OCI-LY7 (cell line): ENCODE results near the gene TIPIN. TPM values are rescaled to one million over a fixed set of nuclear protein-coding genes. Genes with fewer than 3 reads are reported as not detected.

Experiments
- BruUV-seq: library from RNA; stranded (reverse); fragments of 400-500 nt; replicated peaks from 2 replicates; lab custom pipeline; 2021; lab: Mats Ljungman, UMichigan
- CTCF ChIA-PET: fragments of 300-600 bp; sonication (Branson Sonifier 250); formaldehyde crosslinking; loops from one replicate; lab custom pipeline; 2022; ENCODE audit warnings: antibody characterized with exemption; ENCODE audit not compliant: unreplicated experiment; lab: Charles Lee
- POLR2A ChIA-PET: fragments of 300-600 bp; sonication (Branson Sonifier 250); formaldehyde crosslinking; loops from one replicate; lab custom pipeline; 2022; ENCODE audit warnings: antibody characterized with exemption; lab: Charles Lee
- DNase-seq: peaks from one replicate; pipeline ENCODE4 v3.0.0-alpha.2; 2015; ENCODE audit warnings: low spot score
- H2AFZ ChIP-seq: fragments of 200-600 bp; sonication (generic), shearing (Covaris generic); 2 replicates; pipeline ENCODE4 v1.6.1; 2014; ENCODE audit warnings: mild to moderate bottlenecking, antibody characterized with exemption, low read length, moderate library complexity
- H3K27ac ChIP-seq: fragments of 200-600 bp; sonication (generic); 2 replicates; pipeline ENCODE4 v1.5.1; 2014; ENCODE audit warnings: mixed run types, low read depth, mild to moderate bottlenecking, moderate library complexity, low read length, inconsistent platforms; ENCODE audit not compliant: poor library complexity, severe bottlenecking
- H3K36me3 ChIP-seq: fragments of 200-600 bp; sonication (generic); 2 replicates; pipeline ENCODE4 v1.6.1; 2014; ENCODE audit warnings: mild to moderate bottlenecking, antibody characterized with exemption, low read length, moderate library complexity, mixed read lengths; ENCODE audit not compliant: insufficient read depth
- H3K4me1 ChIP-seq: fragments of 200-600 bp; sonication (generic); 2 replicates; pipeline ENCODE4 v1.5.1; 2014; ENCODE audit warnings: mild to moderate bottlenecking, low read length; ENCODE audit not compliant: insufficient read depth, poor library complexity, severe bottlenecking
- H3K4me2 ChIP-seq: fragments of 200-600 bp; sonication (generic); 2 replicates; pipeline ENCODE4 v1.6.1; 2014; ENCODE audit warnings: mild to moderate bottlenecking, low read length
- H3K4me3 ChIP-seq: fragments of 200-600 bp; sonication (generic); 2 replicates; pipeline ENCODE4 v1.5.1; 2014; ENCODE audit warnings: mild to moderate bottlenecking, low read depth, low read length; ENCODE audit not compliant: poor library complexity, severe bottlenecking
- H3K79me2 ChIP-seq: fragments of 200-600 bp; sonication (generic); 2 replicates; pipeline ENCODE4 v1.6.1; 2016; ENCODE audit warnings: low read depth, mild to moderate bottlenecking, low read length, moderate library complexity, mixed read lengths; ENCODE audit not compliant: insufficient read depth
- H3K9me2 ChIP-seq: fragments of 200-600 bp; sonication (generic); 2 replicates; pipeline ENCODE4 v1.6.1; 2016; ENCODE audit warnings: mild to moderate bottlenecking, low read length, mixed read lengths; ENCODE audit not compliant: insufficient read depth
- H3K9me3 ChIP-seq: fragments of 200-600 bp; sonication (generic); 2 replicates; pipeline ENCODE4 v1.6.1; 2014; ENCODE audit warnings: mild to moderate bottlenecking, mixed run types, low read length, mixed read lengths
- H4K20me1 ChIP-seq: fragments of 200-600 bp; sonication (generic); 2 replicates; pipeline ENCODE4 v1.6.1; 2014; ENCODE audit warnings: mild to moderate bottlenecking, antibody characterized with exemption, low read length, moderate library complexity, mixed read lengths; ENCODE audit not compliant: insufficient read depth
- CTCF ChIP-seq: fragments of 200-600 bp; sonication (generic); conservative IDR thresholded peaks from 2 replicates; pipeline ENCODE4 v1.5.1; 2014; ENCODE audit warnings: mild to moderate bottlenecking, antibody characterized with exemption, low read length, moderate library complexity, mixed read lengths
- EZH2phosphoT487 ChIP-seq: fragments of 200-600 bp; sonication (generic); IDR thresholded peaks from 2 replicates; pipeline ENCODE4 v1.6.1; 2018; ENCODE audit warnings: low read depth, borderline replicate concordance, mild to moderate bottlenecking, mixed run types, antibody characterized with exemption, low read length, moderate library complexity, mixed read lengths
- intact Hi-C: fragments of 100-400 bp; cut with micrococcal nuclease; formaldehyde crosslinking; loops from one replicate; pipeline ENCODE4 v1.10.0; 2022; ENCODE audit not compliant: unreplicated experiment
- total RNA-seq, 2 experiments: library from RNA; depleted of rRNA in 1 of 2; stranded (reverse); fragments of >200 nt in 1 of 2; shearing (Covaris generic) in 1 of 2; gene quantifications; 2 replicates each; pipeline ENCODE4 v1.2.3, GENCODE V29; 2014 to 2022

Gene TIPIN
- total RNA-seq, 2 experiments from 2014 or later: 26.0 to 38.1 TPM

GRCh38 chr15:66374179-66374578 lies 17.7 kb upstream of the TIPIN start:
- H3K27ac ChIP-seq: no peak overlapping the region
- H3K79me2 ChIP-seq: no peaks in the 10 kb centered on the region
- H3K4me3 ChIP-seq: no peak overlapping the region
- CTCF ChIA-PET: no interaction called here
- no TSS peak for BruUV-seq
- H3K9me3 ChIP-seq: no peaks in the 10 kb centered on the region
- H3K9me2 ChIP-seq: no peaks in the 10 kb centered on the region
- intact Hi-C loops: loop anchor here (5.0 kb wide), 1 partner anchor 123 kb away; the partner anchor contains the start of gene SNAPC5
- no peak overlapping the region for H2AFZ ChIP-seq
- H3K36me3 ChIP-seq: no peaks in the 10 kb centered on the region
- TF ChIP-seq EZH2phosphoT487 (no peak), CTCF (no peak)
- no peak overlapping the region for H3K4me2 ChIP-seq
- H3K4me1 ChIP-seq: peaks cover 21% of the 10 kb centered on the region
- no peak for DNase-seq
- POLR2A ChIA-PET: interaction anchor here (0.6 to 1.0 kb wide), 3 partner anchors 12 to 1736 kb away, joined by 3 to 7 read pairs (median 3); partner anchors contain the start of gene MAP2K1
- no peaks in the 10 kb centered on the region for H4K20me1 ChIP-seq

GRCh38 chr15:66369773-66370651 lies 13.5 kb upstream of the TIPIN start:
- H3K4me1 ChIP-seq: peaks cover 36% of the 10 kb centered on the region
- POLR2A ChIA-PET: interaction anchor here (0.7 to 1.5 kb wide), 4 partner anchors 12 to 16 kb away, joined by 3 to 6 read pairs (median 3); no protein-coding TSS in a partner anchor
- CTCF ChIA-PET: interaction anchor here (0.6 to 1.2 kb wide), 2 partner anchors 9 to 13 kb away, joined by 3 read pairs; partner anchors contain the start of gene TIPIN
- peak overlapping the region; percentile 73 for H3K4me2 ChIP-seq
- BruUV-seq: TSS peak; percentile 97
- no peaks in the 10 kb centered on the region for H4K20me1 ChIP-seq
- no peaks in the 10 kb centered on the region for H3K9me3 ChIP-seq
- peak overlapping the region; percentile 78 for H3K27ac ChIP-seq
- H3K9me2 ChIP-seq: no peaks in the 10 kb centered on the region
- H2AFZ ChIP-seq: peak overlapping the region; percentile 80
- H3K36me3 ChIP-seq: no peaks in the 10 kb centered on the region
- no peak for TF ChIP-seq CTCF
- no peak for TF ChIP-seq EZH2phosphoT487
- peak; percentile 82 for DNase-seq
- peak overlapping the region; percentile 58 for H3K4me3 ChIP-seq
- intact Hi-C loops: loop anchor here (1.0 to 5.0 kb wide), 3 partner anchors 13 to 127 kb away; partner anchors contain the start of genes MAP2K1, SNAPC5 and TIPIN
- H3K79me2 ChIP-seq: no peaks in the 10 kb centered on the region
